Liver (tissue), 3 donors: ENCODE results near the gene LAMA2.

Experiments
- FOXA1 ChIP-seq: IDR thresholded peaks from 2 replicates; pipeline ENCODE4 v1.6.1; 2016; ENCODE audit warnings: antibody characterized with exemption
- MAX ChIP-seq: IDR thresholded peaks from 2 replicates; pipeline ENCODE4 v1.6.1; 2016; ENCODE audit warnings: antibody characterized with exemption
- NR2F2 ChIP-seq: IDR thresholded peaks from 2 replicates; pipeline ENCODE4 v1.6.1; 2016; ENCODE audit warnings: antibody characterized with exemption
- RAD21 ChIP-seq, 2 donors: IDR thresholded peaks; 2 replicates each; pipeline ENCODE4 v1.6.1; 2016; ENCODE audit warnings: antibody characterized with exemption in 2 of 2, mild to moderate bottlenecking in 2 of 2
- TAF1 ChIP-seq: conservative IDR thresholded peaks from 2 replicates; pipeline ENCODE4 v1.6.1; 2016; ENCODE audit warnings: antibody characterized with exemption, mild to moderate bottlenecking
- TF ChIP-seq, protein P1 (sequence below): fragments of 150-350 bp; IDR thresholded peaks from 2 replicates; pipeline ENCODE4 v1.5.1; 2017; ENCODE audit warnings: improper control_type of control experiment, low read depth, low read length; ENCODE audit not compliant: missing input control
- donor health status: healthy.
- donor health status: healthy.

DNA sequence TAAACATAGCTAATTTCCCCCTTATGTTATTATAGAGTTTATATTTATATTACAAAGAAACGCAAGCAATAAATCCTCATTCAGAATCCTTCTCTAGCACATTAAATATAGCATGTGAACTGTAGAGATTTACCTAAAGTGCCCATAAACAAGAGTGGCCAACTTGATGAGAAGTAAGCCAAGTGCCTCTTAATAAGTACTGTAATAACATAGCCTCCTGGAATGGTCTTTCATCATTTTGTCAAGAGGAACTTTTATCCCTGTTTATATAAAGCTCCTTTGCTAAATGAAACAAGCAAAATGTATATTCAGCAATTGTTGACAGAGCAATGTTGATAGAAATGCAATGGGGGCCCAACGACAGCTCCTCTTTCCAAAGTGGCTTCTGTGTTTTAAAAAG is 632.1 kb downstream of the LAMA2 start:
- TF ChIP-seq, protein P1, sequence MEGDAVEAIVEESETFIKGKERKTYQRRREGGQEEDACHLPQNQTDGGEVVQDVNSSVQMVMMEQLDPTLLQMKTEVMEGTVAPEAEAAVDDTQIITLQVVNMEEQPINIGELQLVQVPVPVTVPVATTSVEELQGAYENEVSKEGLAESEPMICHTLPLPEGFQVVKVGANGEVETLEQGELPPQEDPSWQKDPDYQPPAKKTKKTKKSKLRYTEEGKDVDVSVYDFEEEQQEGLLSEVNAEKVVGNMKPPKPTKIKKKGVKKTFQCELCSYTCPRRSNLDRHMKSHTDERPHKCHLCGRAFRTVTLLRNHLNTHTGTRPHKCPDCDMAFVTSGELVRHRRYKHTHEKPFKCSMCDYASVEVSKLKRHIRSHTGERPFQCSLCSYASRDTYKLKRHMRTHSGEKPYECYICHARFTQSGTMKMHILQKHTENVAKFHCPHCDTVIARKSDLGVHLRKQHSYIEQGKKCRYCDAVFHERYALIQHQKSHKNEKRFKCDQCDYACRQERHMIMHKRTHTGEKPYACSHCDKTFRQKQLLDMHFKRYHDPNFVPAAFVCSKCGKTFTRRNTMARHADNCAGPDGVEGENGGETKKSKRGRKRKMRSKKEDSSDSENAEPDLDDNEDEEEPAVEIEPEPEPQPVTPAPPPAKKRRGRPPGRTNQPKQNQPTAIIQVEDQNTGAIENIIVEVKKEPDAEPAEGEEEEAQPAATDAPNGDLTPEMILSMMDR: no peak
- no peak for TF ChIP-seq TAF1
- no peak for TF ChIP-seq FOXA1
- TF ChIP-seq RAD21 (IDR thresholded peaks at IDR 0.05): no peak
- no peak for TF ChIP-seq NR2F2
- TF ChIP-seq MAX: no peak
